BLaER1 treated with 17β-estradiol and CSF1 and Interleukin-3, amounts not matched to agents 10 nM and 100 nM (cell line): Measurements from ENCODE around the gene ADAMTS19.

Experiments
- H3K27ac ChIP-seq, 11 experiments: shearing (Covaris generic); formaldehyde crosslinking; 2 replicates each; pipeline ENCODE4 v1.8.1; 2022
- H3K27me3 ChIP-seq, 11 experiments: shearing (Covaris generic); formaldehyde crosslinking; 2 replicates each; pipeline ENCODE4 v1.8.1; 2022
- H3K36me3 ChIP-seq, 11 experiments: shearing (Covaris generic); formaldehyde crosslinking; 2 replicates each; pipeline ENCODE4 v1.8.1; 2022
- H3K4me1 ChIP-seq, 10 experiments: shearing (Covaris generic); formaldehyde crosslinking; 2 replicates each; pipeline ENCODE4 v1.8.1; 2022
- H3K4me2 ChIP-seq, 11 experiments: shearing (Covaris generic); formaldehyde crosslinking; 2 replicates each; pipeline ENCODE4 v1.8.1; 2022
- H3K4me3 ChIP-seq, 10 experiments: shearing (Covaris generic); formaldehyde crosslinking; 2 replicates each; pipeline ENCODE4 v1.8.1; 2022
- H3K9ac ChIP-seq, 11 experiments: shearing (Covaris generic); formaldehyde crosslinking; 2 replicates each; pipeline ENCODE4 v1.8.1; 2022
- H3K9me3 ChIP-seq, 11 experiments: shearing (Covaris generic); formaldehyde crosslinking; replicated peaks in 1 of 11; 2 replicates each; pipeline ENCODE4 v1.8.1; 2022
- H4K20me1 ChIP-seq, 11 experiments: shearing (Covaris generic); formaldehyde crosslinking; 2 replicates each; pipeline ENCODE4 v1.8.1; 2022
- Cebpa-rat ChIP-seq, 11 experiments: shearing (Covaris generic); IDR thresholded peaks; 2 replicates each; pipeline ENCODE4 v1.8.1; 2022

The ADAMTS19 gene

DNA sequence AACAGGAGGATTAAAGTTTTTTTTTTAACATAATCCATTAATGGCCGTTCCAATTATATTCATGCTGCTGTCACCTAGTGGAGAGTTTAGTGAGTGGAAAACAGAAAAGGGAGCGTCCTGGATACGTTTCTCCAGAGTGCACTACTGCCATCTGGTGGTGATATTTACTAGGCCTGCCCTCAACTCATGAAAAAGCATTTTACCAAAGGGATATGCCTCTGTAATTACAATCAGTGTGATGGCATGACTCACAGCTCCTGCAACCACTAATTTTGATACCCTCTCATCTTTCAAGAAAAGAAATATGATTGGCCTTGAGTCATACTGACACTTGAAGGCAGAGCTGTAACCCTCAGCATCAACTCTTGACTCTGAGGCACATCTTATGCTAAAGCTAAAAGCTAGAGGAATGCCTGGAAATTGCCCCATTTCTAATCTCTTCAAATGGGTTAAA lies 307.9 kb downstream of the ADAMTS19 start:
- H3K27me3 ChIP-seq = no peaks in the 10 kb centered on the region
- TF ChIP-seq Cebpa-rat (IDR thresholded peaks at IDR 0.05) = no peak

DNA sequence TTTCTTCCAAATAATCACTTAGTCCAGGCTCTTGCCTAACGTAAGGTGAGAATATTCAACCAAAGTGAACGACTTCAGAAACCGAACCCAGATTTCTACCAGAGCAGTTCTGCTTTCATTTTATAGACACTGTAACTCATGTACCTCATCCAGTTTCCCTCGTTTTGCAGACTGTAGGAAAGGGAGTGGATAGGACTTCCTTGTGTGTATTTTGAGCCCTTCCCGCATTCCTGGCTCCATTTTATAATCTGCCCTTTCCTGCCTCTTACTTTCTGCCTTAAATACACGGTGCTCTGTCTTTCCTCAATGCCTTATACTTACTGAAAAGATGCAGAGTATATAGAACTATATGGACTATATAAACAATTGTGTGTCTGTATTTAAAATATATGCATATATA lies 308.6 kb downstream of the ADAMTS19 start:
- no peak for TF ChIP-seq Cebpa-rat (IDR thresholded peaks at IDR 0.05)
- Histone ChIP-seq H3K36me3 (no peaks in the 10 kb centered on the region), H3K4me3 (no peak overlapping the region), H3K27me3 (no peaks in the 10 kb centered on the region), H3K9me3 (no peaks in the 10 kb centered on the region), H3K9ac (no peak overlapping the region; a peak in 1 of 22 replicates), H3K4me2 (no peak overlapping the region), H3K27ac (no peak overlapping the region), H3K4me1 (no peaks in the 10 kb centered on the region), H4K20me1 (no peaks in the 10 kb centered on the region)

More for the DNA sequence above, 307.9 kb downstream of the ADAMTS19 start:
- Histone ChIP-seq H3K4me3 (no peak overlapping the region), H3K9me3 (no peaks in the 10 kb centered on the region), H3K4me1 (no peaks in the 10 kb centered on the region), H3K4me2 (no peak overlapping the region), H3K36me3 (no peaks in the 10 kb centered on the region), H3K9ac (no peak overlapping the region), H3K27ac (no peak overlapping the region), H4K20me1 (no peaks in the 10 kb centered on the region)

DNA sequence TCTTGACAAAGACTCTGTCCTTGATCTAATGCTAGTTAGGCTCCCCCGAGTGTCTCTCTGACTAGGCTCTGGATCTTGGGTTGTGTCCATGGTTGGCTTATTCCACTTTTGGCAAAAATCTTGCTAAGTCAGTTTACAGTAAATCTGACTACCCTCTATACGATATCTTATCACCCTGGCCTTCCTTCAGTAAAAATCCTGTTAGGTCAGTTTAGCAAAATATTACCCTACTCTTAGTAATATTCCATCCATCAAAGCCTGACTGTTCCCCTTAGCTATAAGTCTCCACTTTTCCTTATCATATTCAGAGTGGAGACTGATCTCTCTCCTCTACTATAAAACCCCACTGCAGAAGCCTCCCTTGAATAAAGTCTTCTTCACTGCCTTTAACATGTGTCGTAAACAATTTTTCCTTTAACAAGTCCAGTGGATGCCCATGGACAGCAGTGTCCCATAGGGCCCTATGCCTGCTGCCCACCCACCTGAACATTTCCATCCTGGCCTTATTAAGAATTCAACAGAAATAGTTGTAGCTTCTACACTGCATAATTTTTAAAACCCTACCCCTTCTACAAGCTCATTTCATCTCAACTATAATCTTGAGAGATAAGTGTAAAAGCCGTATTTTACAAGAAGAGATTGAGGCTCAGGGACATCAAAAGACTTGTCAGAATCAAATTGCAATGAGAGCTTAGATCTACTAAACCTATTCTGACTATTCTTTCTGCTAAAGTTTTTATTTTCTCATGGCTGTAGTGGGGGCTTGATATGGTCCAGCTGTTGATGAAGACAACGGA lies 310.1 kb downstream of the ADAMTS19 start:
- H3K27ac ChIP-seq = no peak overlapping the region
- H3K4me1 ChIP-seq = no peaks in the 10 kb centered on the region
- H4K20me1 ChIP-seq = no peaks in the 10 kb centered on the region
- no peak overlapping the region for H3K9ac ChIP-seq
- no peak for TF ChIP-seq Cebpa-rat (IDR thresholded peaks at IDR 0.05)
- H3K4me3 ChIP-seq = no peak overlapping the region
- H3K4me2 ChIP-seq = no peak overlapping the region
- no peaks in the 10 kb centered on the region for H3K9me3 ChIP-seq
- no peaks in the 10 kb centered on the region for H3K36me3 ChIP-seq
- no peaks in the 10 kb centered on the region for H3K27me3 ChIP-seq

DNA sequence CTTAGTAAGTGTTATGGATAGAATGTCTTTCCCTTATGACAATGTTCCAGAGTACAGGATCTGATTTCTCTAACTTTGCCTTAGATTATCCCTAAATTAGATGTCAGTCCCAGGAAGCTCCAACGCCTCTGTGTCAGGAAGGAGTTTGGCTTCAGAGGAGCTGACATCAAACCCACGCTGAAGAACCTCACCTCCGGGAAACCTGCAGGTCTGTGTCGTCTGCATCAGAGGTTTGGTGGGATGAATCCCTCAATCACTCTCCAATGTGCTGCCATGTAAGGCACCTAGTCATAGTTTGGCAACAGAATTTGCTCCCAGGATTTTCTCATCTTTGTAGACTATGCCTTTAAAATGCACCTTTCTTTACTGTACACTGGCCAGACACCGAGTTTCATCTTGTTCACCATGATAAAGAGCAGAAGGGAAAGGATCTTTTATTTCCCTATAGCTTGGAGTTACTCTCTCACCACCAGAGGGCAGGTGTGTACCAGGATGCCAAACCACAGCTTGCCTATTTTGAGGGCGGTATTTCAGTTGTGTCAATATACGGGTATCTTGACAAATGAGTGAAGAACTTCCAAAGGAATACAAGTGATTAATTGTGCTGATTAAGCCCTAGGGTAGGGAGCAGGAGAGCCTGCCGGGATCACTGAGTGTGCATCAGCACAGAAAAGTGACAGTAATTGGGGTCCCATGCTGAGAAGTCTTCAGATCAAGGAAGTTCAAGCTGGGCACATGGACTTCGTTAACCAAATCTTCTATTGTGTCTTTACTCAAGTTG lies 311.1 kb downstream of the ADAMTS19 start:
- no peaks in the 10 kb centered on the region for H4K20me1 ChIP-seq
- H3K36me3 ChIP-seq = no peaks in the 10 kb centered on the region
- no peak overlapping the region for H3K27ac ChIP-seq
- no peaks in the 10 kb centered on the region for H3K27me3 ChIP-seq
- TF ChIP-seq Cebpa-rat (IDR thresholded peaks at IDR 0.05) = no peak
- no peak overlapping the region for H3K4me3 ChIP-seq
- H3K4me2 ChIP-seq = peak overlapping the region in 2 of 11 experiments; percentile 32 to 50; a peak in 2 of 22 replicates
- no peaks in the 10 kb centered on the region for H3K9me3 ChIP-seq
- no peak overlapping the region for H3K9ac ChIP-seq
- no peaks in the 10 kb centered on the region for H3K4me1 ChIP-seq

DNA sequence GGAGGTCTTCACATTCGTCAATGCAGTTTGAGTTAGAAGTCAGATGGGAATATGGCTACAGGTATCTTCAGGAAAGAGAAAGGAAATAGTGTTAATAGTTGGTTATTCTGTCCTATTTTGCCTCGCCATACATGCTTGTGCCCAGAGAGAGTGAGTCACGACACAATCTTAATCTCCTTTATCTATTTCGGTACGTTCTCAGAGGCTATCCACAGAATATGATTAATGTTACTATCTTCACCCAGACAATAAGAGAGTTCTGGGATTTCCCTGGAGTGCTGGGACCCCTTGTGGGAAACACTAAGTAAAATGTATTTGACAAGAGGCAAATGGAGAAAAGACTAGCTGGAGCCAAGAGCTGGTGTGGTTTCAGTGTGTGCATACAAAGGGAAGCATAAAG lies 313.3 kb downstream of the ADAMTS19 start:
- TF ChIP-seq Cebpa-rat (IDR thresholded peaks at IDR 0.05) = no peak
- H3K27ac ChIP-seq = no peak overlapping the region
- H3K9ac ChIP-seq = no peak overlapping the region
- H3K4me1 ChIP-seq = no peaks in the 10 kb centered on the region
- H3K36me3 ChIP-seq = no peaks in the 10 kb centered on the region
- H3K27me3 ChIP-seq = no peaks in the 10 kb centered on the region
- H4K20me1 ChIP-seq = no peaks in the 10 kb centered on the region
- H3K4me3 ChIP-seq = no peak overlapping the region
- no peak overlapping the region for H3K4me2 ChIP-seq
- no peaks in the 10 kb centered on the region for H3K9me3 ChIP-seq

DNA sequence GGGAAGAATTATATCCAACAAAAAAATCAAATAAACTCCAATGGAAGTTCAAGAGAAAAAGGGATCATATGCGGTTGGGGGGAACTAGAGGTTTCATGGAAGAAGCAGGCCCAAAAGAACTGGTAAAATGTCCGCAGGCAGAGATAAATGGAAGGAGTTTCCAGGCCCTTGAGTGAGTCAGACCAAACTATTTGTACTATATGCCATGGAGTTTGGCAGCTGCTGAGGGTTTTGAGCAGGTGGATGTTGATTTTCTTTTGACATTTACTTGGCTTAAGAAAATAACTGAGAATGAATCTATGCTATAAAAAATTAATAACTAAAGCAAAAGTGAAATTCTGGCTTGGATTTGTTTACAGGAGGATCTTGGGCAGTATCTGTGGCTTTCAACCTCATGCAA lies 321.5 kb downstream of the ADAMTS19 start:
- Histone ChIP-seq H3K4me2 (no peak overlapping the region), H3K9ac (no peak overlapping the region), H3K4me1 (no peaks in the 10 kb centered on the region), H3K27me3 (no peaks in the 10 kb centered on the region), H3K9me3 (no peaks in the 10 kb centered on the region), H4K20me1 (no peaks in the 10 kb centered on the region), H3K36me3 (no peaks in the 10 kb centered on the region), H3K27ac (no peak overlapping the region), H3K4me3 (no peak overlapping the region)
- TF ChIP-seq Cebpa-rat (IDR thresholded peaks at IDR 0.05) = no peak
